HG02759 (cell line): Measurements from ENCODE around the gene FLT3.
"Not testable (repeated sequence)": the region's sequence is repeated elsewhere in the genome, so short reads cannot be mapped to it uniquely, and the experiment has no call there.

Experiments
- ATAC-seq: cut with Tn5 transposase; IDR thresholded peaks from one replicate; pipeline ENCODE4 v1.9.1; 2021; ENCODE audit warnings: mild to moderate bottlenecking, moderate library complexity; ENCODE audit not compliant: unreplicated experiment

FLT3 gene

DNA sequence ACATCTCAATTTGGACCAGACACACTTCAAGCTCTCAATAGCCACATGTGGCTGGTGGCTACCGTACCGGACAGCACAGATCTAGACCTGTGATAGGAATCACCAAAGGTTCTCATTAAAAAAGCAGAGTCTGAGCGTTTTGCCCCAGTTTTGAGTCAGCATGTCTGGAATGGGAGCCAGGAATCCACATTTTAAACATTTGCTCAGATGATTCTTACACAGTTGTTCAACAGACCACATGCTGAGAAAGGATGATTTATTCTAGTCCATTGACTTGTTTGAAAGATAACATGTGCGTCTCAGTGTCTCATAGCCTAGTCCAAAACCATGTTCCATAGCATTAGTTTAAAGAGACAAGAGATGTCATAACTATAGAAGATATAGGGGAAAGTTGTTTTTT lies 53.4 kb downstream of the FLT3 start:
- no peak for ATAC-seq

DNA sequence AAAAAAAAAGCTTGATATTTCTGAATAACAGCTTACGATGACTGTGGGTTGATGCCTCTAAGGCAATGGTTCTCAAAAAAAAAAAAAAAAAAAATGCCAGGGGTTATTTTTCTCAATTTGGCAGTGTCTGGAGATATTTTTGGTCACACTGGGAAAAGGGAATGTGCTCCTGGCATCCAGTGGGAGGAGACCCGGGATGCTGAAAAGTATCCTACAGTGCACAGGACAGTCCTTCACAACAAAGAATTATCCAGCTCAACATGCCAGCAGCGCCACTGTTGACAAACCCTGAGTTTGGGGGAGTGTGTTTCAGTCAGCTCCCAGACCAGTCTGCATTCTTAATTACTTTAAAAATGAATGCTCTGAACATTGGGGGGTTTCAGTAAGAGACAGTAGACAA lies 54.5 kb downstream of the FLT3 start:
- no peak for ATAC-seq

DNA sequence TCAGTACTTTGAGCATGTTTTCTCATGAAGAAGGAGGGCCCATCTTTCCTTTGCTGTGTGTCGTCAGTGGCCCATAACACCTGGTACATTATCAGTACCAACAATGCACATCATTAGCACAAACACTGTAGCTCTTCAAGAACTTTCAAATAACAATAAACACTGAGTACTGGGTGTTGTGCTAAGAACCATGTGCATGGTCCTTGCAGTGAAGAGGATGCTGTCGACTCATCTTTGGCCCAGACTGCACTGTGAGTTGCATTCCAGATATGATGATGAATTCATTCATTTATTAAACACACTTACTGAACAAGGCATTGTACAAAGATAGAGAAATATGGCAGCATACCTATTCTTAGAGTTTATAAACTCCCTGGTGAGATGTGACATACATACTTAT lies 55.8 kb downstream of the FLT3 start:
- ATAC-seq: no peak

DNA sequence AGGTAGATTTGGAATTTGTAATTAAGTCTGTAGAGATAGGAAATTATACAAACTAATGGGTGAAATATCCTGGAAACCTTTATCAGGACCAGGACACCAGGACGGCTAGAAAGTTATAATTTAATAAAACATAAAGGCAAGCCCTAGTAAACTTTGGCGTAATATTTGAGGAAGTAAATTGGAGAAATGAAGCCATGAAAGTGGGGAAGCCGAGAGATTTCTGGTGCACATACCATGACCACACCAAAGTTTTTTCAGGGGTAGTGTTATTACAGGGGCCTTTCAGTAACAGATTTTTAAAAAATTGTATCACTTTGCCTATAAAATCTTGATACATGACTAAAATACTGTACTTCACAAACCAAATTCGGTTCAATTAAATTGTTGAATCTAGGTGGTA lies 57.2 kb downstream of the FLT3 start:
- no peak for ATAC-seq

DNA sequence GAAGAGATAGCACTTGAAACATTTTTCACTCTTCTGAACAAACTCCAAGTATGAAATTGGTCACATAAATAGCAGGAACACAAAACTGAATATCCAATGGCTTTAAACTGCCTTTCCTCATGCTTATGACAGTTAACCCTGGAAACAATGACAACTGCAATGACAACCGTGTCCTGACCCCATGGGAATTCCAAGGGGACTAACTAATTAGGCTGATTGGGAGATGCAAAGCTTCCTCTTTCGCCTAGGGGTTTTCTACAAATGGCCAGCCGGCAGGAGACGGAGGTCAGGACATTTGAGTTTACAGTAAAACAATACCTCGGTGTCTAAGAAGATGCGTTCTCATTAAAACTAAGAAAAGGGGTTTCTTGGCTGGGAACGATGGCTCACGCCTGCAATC lies 58.9 kb downstream of the FLT3 start:
- ATAC-seq: no peak

DNA sequence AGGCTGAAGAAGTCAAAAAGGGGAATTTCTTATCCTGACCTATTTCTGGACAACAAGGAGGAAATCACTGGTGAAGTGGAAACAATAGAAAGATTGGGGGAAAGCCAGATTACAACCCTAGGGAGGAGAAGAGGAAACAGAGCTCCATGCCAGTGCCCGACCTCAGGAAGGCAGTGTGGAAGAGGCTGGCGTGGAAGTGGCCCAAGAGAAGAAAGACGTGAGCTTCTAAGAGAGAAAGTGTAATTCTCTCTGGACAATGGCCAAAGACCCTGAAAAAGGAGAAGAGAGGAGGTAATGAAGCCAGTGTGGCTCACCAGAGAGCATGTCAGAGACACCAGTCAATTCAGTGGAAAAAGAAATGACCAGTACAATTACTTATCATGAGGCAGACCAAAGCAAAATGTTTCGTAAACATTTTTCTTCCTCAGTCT lies 59.3 kb downstream of the FLT3 start:
- ATAC-seq: no peak

DNA sequence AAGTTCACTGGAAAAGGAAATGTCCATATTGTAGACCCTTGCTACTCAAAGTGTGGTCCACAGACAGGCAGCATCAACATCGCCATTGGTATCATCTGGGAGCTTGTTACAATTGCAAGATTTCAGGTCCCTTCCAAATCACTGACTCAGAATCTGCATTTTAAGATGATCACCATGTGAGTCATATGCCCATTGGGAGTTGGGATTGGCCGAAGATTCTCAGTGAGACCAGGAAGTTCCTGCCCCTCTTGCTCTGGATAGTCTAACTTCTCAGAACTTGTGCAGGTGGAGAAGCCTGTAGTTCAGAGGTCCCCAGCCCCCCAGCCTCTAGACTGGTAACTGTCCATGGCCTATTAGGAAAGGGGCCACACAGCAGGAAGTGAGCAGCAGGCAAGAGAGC lies 63.0 kb downstream of the FLT3 start:
- ATAC-seq: no peak

DNA sequence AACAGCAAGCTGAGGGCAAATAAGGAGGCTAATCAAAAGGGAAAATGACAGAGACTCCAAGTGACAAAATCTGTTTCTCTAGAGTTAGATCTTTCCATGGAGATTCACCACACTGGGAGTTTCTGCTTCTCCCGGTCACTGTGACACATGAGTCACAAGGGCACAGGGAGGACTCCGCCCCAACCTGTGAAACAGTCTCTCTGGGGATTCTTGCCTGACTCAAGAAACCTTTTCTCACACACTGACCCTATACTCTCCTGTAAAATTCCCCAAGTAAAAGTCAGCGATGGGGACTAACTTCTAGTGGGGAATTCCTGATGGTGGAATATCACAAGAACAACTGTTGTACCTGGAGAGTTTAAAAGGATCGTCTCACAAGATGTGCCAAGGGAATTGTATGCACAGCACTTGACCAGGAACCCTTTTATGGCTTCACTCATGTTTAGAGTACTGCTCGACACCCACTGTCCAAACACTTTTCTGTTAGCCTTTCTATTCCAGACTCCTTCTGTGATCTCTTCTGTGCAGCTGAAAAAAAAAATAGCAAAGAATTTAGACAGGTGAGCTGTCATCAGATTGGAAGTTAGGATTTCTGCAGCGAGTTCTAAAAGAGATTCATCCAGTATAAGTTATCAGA lies 65.1 kb downstream of the FLT3 start:
- ATAC-seq: no peak

DNA sequence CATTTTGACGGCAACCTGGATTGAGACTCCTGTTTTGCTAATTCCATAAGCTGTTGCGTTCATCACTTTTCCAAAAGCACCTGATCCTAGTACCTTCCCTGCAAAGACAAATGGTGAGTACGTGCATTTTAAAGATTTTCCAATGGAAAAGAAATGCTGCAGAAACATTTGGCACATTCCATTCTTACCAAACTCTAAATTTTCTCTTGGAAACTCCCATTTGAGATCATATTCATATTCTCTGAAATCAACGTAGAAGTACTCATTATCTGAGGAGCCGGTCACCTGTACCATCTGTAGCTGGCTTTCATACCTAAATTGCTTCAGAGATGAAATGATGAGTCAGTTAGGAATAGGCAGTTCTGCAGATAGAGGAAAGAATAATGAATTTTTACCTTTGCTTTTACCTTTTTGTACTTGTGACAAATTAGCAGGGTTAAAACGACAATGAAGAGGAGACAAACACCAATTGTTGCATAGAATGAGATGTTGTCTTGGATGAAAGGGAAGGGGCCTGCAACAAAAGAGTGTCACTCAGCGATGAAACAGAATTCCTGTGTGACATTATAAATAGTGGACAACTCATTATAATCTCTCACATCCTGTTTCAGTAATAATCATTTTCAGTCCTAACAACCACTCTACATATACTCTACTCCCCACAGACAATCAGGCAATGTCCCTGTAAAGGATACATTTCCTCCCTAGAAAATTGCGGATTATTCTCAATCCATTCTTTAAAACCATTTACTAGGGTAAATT lies 66.3 kb downstream of the FLT3 start:
- no peak for ATAC-seq

DNA sequence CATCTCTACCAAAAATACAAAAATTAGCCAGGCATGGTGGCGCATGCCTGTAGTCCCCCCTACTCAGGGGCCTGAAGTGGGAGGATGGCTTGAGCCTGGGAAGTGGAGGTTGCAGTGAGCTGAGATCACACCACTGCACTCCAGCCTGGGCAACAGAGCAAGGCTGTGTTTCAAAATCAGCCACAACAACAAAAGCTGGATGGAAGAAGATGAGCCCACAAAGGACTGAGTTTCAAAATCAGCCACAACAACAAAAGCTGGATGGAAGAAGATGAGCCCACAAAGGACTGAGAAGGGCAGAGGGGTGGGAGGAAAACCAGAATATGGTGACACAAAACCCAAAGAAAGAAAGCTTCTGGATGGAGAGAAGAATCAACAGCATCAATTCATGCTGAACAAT lies 67.9 kb downstream of the FLT3 start:
- not testable (repeated sequence) for ATAC-seq

DNA sequence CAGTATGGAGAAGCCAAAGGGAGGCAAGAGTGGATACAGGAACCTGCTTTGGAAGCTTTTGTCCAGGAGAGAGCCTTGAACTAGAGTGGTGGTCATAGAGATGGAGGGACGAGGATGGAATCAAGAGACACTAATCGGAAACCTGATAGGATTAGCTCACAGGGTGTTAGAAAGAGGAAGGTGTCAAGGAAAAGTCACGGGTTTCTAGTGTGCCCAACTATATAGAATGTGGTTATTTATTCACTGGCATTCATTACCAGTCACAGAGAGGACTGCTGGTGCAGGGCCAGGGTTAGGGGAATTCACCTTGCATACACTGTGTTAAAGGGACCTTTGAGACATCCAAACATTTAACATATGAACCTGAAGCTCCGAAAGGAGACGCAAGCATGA lies 68.5 kb downstream of the FLT3 start:
- no peak for ATAC-seq

DNA sequence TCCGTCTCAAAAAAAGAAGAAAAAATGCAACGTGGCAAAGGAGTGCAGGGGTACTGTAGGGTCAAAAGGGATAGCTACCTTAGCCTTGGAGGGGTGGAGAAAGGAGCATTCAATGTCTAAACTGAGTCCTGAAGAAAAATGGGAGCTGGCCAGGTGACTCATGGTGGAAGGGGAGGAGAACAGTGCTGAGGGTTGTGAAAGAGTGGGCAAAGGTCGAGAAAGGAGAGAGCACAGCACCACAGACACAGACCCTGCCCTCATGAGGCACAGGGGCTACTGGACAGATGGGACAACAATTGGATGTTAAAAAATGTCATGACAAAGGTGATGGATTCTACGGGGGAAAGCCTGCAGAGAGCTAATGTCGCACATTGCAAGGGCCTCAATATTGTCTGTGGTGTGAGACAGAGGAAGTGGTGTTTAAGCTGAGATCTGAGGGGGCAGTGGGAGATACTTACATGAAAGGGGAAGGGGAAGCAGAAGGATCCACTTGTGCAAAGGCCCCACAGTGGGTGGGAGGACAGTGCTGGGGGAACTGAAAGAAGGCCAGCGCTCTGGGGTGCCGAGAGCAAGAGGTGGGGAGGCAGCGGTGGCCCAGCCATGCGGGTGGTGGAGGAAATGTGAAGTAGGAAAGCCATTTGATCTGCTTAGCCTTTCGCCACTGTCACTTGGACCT lies 69.0 kb downstream of the FLT3 start:
- peak; percentile 53 for ATAC-seq

DNA sequence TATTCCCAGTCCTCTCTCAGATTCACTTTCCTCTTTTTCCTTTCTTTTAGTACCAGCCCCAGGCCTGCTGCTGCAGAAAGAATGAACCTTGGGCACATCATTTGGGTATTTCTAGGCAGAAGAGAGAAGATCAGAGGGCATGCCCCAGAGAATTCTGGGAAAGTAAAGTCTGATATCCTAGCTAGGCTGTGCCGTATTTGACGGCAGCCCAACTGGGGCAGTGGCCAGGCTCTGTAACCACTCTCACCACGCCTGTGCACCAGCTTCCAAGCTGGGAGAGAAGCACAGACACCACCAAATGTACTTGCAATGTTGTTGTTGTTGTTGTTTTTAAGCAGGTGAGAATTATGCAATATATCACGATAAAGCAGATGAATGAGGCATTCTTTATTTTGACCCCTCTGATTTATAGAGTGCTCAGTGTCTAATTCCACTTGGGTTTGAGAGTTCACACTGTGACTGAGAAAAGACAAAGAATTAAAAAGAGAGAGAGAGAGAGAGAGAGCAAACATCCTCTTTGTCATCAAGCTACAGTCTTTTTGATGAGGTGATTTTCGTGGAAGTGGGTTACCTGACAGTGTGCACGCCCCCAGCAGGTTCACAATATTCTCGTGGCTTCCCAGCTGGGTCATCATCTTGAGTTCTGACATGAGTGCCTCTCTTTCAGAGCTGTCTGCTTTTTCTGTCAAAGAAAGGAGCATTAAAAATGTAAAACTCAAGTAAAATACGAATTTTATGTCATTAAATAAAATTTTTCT lies 72.6 kb downstream of the FLT3 start:
- no peak for ATAC-seq

DNA sequence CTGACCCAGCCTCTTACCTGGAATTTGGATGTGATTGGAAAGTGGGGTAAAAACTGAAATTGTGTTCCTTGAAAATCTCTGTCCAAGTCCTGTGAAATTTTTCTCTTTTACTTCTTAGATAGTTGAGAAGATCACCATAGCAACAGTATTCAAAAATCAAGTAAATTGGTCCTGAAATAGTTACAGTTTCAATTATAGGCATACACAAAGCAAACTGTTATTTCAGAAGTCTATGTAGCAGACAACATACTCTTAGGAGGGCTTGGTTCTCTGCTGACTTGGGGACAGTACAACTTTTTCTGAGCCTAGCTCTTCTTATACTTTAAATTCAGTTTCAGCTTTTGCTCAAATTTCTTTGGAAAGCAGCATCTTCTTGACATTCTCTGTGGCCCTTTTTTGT lies 73.3 kb downstream of the FLT3 start:
- no peak for ATAC-seq

DNA sequence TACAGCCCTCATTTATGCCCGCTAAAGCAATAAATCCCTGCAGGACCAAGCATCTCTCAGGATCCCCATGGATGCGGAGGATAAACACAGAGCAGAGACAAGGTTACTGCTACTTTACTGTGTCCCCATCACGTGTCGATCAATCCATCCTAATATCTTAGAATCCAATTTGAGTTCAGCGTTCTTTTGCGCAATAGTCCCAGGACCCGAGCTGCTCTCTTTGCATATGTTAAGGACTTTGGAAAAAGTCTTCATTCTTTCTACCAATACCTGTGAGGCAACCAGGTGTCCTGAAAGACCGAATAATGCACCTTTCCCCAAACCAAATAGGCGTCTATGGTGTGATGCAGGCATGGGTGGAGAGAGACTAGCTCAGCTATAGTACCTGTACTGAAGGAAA lies 73.9 kb downstream of the FLT3 start:
- ATAC-seq: no peak

DNA sequence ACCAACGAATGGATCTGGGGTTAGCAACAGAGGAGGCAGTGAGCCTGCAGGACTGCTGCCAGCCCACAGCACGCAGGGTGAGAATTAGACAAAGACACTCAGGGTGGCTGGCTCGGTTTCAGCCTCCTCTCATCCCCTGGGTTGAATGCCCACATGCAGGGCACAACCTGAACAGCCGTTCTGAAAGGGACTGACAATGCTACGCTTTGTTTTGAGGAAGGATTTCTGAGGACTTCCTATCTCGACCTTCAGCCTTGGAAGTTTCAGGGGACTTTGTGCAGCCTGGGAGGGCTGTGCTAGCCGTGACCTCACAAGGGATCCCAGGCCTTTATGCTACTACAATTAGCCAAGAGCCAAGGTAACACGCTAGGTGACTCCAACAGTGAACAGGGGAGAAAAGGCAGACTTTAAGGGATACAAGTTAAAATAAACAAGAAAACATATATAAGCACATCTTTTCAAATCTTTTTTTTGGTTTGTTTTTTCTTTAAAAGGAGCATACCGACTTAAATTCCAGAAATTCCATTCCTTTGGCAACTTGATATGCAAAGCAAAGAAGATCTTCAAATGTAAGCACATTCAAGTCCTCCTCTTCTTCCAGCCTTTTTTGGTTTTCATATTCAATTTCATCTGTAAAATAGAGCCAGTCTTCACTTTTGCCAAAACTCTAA lies 77.4 kb downstream of the FLT3 start:
- no peak for ATAC-seq

DNA sequence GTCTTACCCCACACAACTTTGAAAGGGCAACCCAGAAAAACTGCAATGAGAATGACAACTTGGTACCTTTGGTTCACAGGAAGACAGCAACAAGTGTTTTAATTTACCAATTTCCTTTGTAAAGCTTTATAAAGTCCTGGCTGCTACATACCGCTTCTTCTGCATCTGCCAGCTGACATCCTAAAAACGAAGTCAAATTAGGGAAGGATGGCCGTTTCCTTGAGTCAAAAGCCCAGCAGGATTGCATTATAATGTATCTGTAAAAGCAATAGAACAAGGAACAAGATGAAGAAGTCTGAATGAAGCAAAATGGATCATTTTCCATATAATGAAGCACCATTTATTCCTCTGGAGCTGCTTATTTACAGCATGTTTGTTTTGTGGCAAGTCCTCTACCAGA lies 86.1 kb downstream of the FLT3 start:
- ATAC-seq: no peak

DNA sequence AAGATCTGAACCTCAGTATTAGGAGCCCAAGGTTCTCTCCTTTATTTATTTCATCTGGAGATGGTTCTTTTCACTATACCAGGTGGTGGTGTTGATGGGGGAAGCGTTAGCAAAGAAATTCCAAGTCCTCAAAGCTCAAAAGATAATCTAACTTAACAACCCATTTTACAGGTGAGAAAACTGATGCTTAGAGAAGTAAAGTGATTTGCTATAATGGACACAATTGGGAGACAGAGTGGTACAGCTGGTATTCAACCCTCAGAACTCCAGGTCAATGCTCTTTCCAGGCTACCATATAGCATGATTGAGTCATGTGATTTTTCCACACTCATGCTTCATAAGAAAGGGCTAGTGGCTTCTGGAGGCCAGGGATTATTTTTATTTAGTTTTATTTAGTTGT lies 86.9 kb downstream of the FLT3 start:
- ATAC-seq: no peak

DNA sequence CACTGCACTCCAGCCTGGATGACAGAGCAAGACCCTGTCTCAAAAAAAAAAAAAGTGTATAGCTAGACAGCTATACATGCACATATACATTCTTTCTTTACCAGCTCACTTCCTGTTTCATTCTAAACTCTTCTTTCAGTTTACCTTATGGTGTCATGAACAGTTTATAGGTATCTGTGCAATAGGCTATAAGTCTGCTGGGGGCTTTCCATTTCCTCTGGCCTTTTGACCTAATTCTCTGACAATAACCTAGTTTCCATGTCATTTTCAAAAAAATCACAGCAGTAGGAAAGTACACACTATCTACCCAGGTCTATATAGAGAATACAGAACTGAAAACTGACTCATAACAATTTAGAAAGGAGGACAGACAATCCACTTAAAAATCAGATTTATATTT lies 87.5 kb downstream of the FLT3 start:
- peak; percentile 91 for ATAC-seq

DNA sequence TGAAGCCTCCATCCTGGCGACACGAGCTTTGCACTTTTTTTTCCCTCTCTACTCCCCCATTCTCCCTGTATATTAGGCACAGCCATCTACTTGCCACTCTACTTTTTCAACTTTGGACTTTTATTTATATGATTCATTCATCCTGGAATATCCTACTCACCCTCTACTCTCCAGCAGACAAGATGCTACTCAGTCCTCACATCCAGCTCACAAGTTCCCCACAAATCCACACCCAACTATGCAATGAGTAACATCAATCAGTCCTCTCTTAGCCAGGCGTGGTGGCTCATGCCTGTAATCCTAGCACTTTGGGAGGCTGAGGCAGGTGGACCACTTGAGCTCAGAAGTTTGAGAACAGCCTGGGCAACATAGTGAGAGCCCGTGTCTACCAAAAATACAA lies 88.0 kb downstream of the FLT3 start:
- no peak for ATAC-seq

DNA sequence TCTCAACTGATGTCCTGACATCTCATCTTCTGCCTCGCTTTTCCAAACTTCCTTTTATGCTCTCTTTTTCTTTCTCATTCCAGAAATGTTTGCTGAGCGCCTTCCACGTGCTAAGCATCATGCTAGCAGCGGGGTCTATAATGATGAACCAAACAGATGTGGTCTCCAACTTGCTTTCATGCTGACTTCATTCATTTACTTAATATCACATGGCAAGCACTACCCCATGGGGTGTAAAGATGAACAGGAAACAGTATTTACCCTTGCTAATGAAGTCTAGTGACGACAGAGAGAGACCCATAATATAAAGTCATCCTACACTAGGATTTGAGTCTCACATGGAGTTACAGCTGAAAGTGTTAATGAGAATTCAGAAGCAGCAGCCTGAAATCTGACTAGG lies 90.3 kb downstream of the FLT3 start:
- no peak for ATAC-seq
